CD4-positive, alpha-beta T cell (primary cell): ENCODE measurements around the gene GOLGB1. TPM values are rescaled to one million over a fixed set of nuclear protein-coding genes. Genes with fewer than 3 reads are reported as not detected.

Source experiments
- ATAC-seq: fragments of 200-7000 bp; cut with Tn5 transposase; one replicate; pipeline ENCODE4 v1.10.0; 2022; ENCODE audit warnings: mild to moderate bottlenecking; ENCODE audit not compliant: poor library complexity
- CTCF ChIA-PET: fragments of 350-600 bp; sonication (Branson Sonifier 250); formaldehyde crosslinking; loops from one replicate; lab custom pipeline; 2021; ENCODE audit warnings: antibody characterized with exemption, inconsistent platforms; lab: Charles Lee
- POLR2A ChIA-PET: fragments of 350-600 bp; sonication (Branson Sonifier 250); formaldehyde crosslinking; loops from one replicate; lab custom pipeline; 2021; ENCODE audit warnings: antibody characterized with exemption, inconsistent platforms; lab: Charles Lee
- DNase-seq, 14 experiments: peaks; one replicate each; pipeline ENCODE4 v3.0.0-alpha.2; 2013 to 2020; ENCODE audit warnings: mixed read lengths in 2 of 14
- H3K27ac ChIP-seq, 2 donors: one replicate each; pipeline versions ENCODE4 v1.5.1 to v1.7.0; 2013; ENCODE audit warnings: low read length in 2 of 2, low read depth in 1 of 2, mild to moderate bottlenecking in 1 of 2
- H3K27me3 ChIP-seq, 2 experiments: 1 replicate in 1 of 2; 2 replicates in 1 of 2; pipeline versions ENCODE4 v1.6.1 to v1.7.0; 2013; ENCODE audit warnings: low read length in 2 of 2, control low read depth in 1 of 2, mild to moderate bottlenecking in 1 of 2, moderate library complexity in 1 of 2; ENCODE audit not compliant: insufficient read depth in 2 of 2, control insufficient read depth in 1 of 2
- H3K36me3 ChIP-seq: one replicate; pipeline ENCODE4 v1.6.1; 2013; ENCODE audit warnings: low read length, control low read depth; ENCODE audit not compliant: insufficient read depth
- H3K4me1 ChIP-seq: one replicate; pipeline ENCODE4 v1.6.1; 2013; ENCODE audit warnings: low read length, control low read depth; ENCODE audit not compliant: insufficient read depth
- H3K4me3 ChIP-seq: one replicate; pipeline ENCODE4 v1.5.1; 2013; ENCODE audit warnings: mild to moderate bottlenecking, low read length, moderate library complexity
- H3K9me3 ChIP-seq, 2 experiments: 1 replicate in 1 of 2; 2 replicates in 1 of 2; pipeline versions ENCODE4 v1.6.1 to v1.7.0; 2013; ENCODE audit warnings: low read length in 2 of 2, mild to moderate bottlenecking in 2 of 2, control low read depth in 1 of 2, moderate library complexity in 1 of 2; ENCODE audit not compliant: control insufficient read depth in 1 of 2, insufficient read depth in 1 of 2
- H3K27ac Mint-ChIP-seq: one replicate; pipeline ENCODE4 v1.8.0; 2020; ENCODE audit warnings: mixed read lengths
- H3K27me3 Mint-ChIP-seq: one replicate; pipeline ENCODE4 v1.8.0; 2021; ENCODE audit warnings: mixed read lengths
- H3K36me3 Mint-ChIP-seq: one replicate; pipeline ENCODE4 v1.8.0; 2021; ENCODE audit warnings: low read depth, mixed read lengths
- H3K4me1 Mint-ChIP-seq: one replicate; pipeline ENCODE4 v1.8.0; 2021; ENCODE audit warnings: low read depth, mixed read lengths
- H3K4me3 Mint-ChIP-seq: one replicate; pipeline ENCODE4 v1.8.0; 2020; ENCODE audit warnings: mild to moderate bottlenecking, mixed read lengths
- H3K9me3 Mint-ChIP-seq: one replicate; pipeline ENCODE4 v1.8.0; 2020; ENCODE audit warnings: mixed read lengths
- intact Hi-C, 2 experiments: fragments of 100-400 bp; cut with DNase I in 1 of 2; cut with micrococcal nuclease in 1 of 2; formaldehyde crosslinking; loops; one replicate each; pipeline versions ENCODE4 v1.15.1 to v1.9.0; 2023 to 2025; cut with DNase I, micrococcal nuclease
- total RNA-seq, 174 experiments: library from RNA in 2 of 174; stranded (reverse) in 2 of 174; gene quantifications; one replicate each; pipeline ENCODE4 v1.2.3 and lab custom pipeline; 2021 to 2026
- TF ChIP-seq, protein P1 (sequence below): fragments of 200-600 bp; IDR thresholded peaks from one replicate; pipeline ENCODE4 v1.8.0; 2022; ENCODE audit warnings: antibody characterized with exemption, mild to moderate bottlenecking

The GOLGB1 gene
- total RNA-seq, 2 experiments from 2014 or later = 49.8 to 50.2 TPM

DNA sequence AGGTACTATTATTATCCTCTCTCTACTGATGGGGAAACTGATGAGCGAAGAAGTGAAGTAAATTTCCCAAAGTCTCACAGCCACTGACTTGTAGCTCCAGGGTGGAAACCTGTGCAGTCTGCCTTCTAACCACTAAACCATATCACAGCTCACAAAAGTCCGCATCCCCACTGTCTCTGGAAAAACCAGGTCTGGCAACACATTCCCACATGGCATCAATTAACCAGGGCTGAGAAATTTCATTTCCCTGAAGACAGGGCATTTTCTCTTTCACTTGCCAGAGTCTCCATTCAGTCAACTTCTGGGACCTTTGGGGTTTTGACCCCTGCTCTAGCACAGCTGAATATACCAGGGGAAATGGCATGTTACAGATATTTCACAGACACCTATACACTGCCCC lies 129.8 kb downstream of the GOLGB1 start:
- DNase-seq = no peak
- no peaks in the 10 kb centered on the region for H3K4me1 Mint-ChIP-seq
- POLR2A ChIA-PET = no interaction called here
- Histone ChIP-seq H3K27me3 (no peaks in the 10 kb centered on the region), H3K27ac (no peak overlapping the region), H3K4me3 (no peak overlapping the region), H3K4me1 (no peaks in the 10 kb centered on the region), H3K9me3 (no peaks in the 10 kb centered on the region), H3K36me3 (no peaks in the 10 kb centered on the region)
- intact Hi-C loops = no loop called here
- no peak overlapping the region for H3K27ac Mint-ChIP-seq
- CTCF ChIA-PET = no interaction called here
- TF ChIP-seq, protein P1, sequence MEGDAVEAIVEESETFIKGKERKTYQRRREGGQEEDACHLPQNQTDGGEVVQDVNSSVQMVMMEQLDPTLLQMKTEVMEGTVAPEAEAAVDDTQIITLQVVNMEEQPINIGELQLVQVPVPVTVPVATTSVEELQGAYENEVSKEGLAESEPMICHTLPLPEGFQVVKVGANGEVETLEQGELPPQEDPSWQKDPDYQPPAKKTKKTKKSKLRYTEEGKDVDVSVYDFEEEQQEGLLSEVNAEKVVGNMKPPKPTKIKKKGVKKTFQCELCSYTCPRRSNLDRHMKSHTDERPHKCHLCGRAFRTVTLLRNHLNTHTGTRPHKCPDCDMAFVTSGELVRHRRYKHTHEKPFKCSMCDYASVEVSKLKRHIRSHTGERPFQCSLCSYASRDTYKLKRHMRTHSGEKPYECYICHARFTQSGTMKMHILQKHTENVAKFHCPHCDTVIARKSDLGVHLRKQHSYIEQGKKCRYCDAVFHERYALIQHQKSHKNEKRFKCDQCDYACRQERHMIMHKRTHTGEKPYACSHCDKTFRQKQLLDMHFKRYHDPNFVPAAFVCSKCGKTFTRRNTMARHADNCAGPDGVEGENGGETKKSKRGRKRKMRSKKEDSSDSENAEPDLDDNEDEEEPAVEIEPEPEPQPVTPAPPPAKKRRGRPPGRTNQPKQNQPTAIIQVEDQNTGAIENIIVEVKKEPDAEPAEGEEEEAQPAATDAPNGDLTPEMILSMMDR = no peak
- no peaks in the 10 kb centered on the region for H3K9me3 Mint-ChIP-seq
- no peak overlapping the region for H3K4me3 Mint-ChIP-seq
- ATAC-seq = no peak
- H3K27me3 Mint-ChIP-seq = peaks cover 6% of the 10 kb centered on the region
- no peaks in the 10 kb centered on the region for H3K36me3 Mint-ChIP-seq

Other genes starting within 250 kb of the GOLGB1 start
- under 1 TPM; 0.17 to 0.30 TPM for gene POLQ, start 203.8 kb downstream of the GOLGB1 start, total RNA-seq
- not detected for gene ARGFX, start 181.8 kb downstream of the GOLGB1 start, total RNA-seq
- not detected for gene FBXO40, start 156.4 kb downstream of the GOLGB1 start, total RNA-seq
- 100 to 1,000 TPM; 204 to 206 TPM for gene HCLS1, start 88.8 kb downstream of the GOLGB1 start, total RNA-seq
- gene IQCB1, start 85.3 kb upstream of the GOLGB1 start, total RNA-seq = 10 to 100 TPM; 39.6 to 41.3 TPM
- 1 to 10 TPM; 3.7 to 4.4 TPM for gene EAF2, start 85.5 kb upstream of the GOLGB1 start, total RNA-seq
- under 1 TPM; 0.69 to 0.75 TPM for gene SLC15A2, start 144.7 kb upstream of the GOLGB1 start, total RNA-seq